Hepatocyte (in vitro differentiated cells): Measurements from ENCODE around the gene LRRC61. TPM values are rescaled to one million over a fixed set of nuclear protein-coding genes. Genes with fewer than 3 reads are reported as not detected.

Experiments used
- DNase-seq: peaks from one replicate; pipeline ENCODE4 v3.0.0-alpha.2; 2016; ENCODE audit warnings: low spot score
- H2AFZ ChIP-seq: fragments of 200-600 bp; sonication (generic); 2 replicates; pipeline ENCODE4 v1.6.0; 2016; ENCODE audit warnings: antibody characterized with exemption, mild to moderate bottlenecking
- H3K27ac ChIP-seq: fragments of 200-600 bp; sonication (generic); 2 replicates; pipeline ENCODE4 v1.5.1; 2016; ENCODE audit warnings: mild to moderate bottlenecking
- H3K27me3 ChIP-seq: fragments of 200-600 bp; sonication (generic); 2 replicates; pipeline ENCODE4 v1.6.1; 2016
- H3K36me3 ChIP-seq: fragments of 200-600 bp; sonication (generic); replicated peaks from 2 replicates; pipeline ENCODE4 v1.5.1; 2016; ENCODE audit warnings: low read depth; ENCODE audit not compliant: insufficient read depth
- H3K4me1 ChIP-seq: fragments of 200-600 bp; sonication (generic); 2 replicates; pipeline ENCODE4 v1.5.1; 2016; ENCODE audit warnings: mild to moderate bottlenecking, moderate library complexity; ENCODE audit not compliant: insufficient read depth
- H3K4me2 ChIP-seq: fragments of 200-600 bp; sonication (generic); 2 replicates; pipeline ENCODE4 v1.6.0; 2016
- H3K4me3 ChIP-seq: fragments of 200-600 bp; sonication (generic); 2 replicates; pipeline ENCODE4 v1.5.1; 2016; ENCODE audit warnings: mild to moderate bottlenecking
- H3K79me2 ChIP-seq: fragments of 200-600 bp; sonication (generic); 2 replicates; pipeline ENCODE4 v1.6.0; 2017; ENCODE audit warnings: mild to moderate bottlenecking
- H3K9me2 ChIP-seq: fragments of 200-600 bp; sonication (generic); replicated peaks from 2 replicates; pipeline ENCODE4 v1.6.0; 2017; ENCODE audit warnings: mild to moderate bottlenecking; ENCODE audit not compliant: insufficient read depth
- H3K9me3 ChIP-seq: fragments of 200-600 bp; sonication (generic); 2 replicates; pipeline ENCODE4 v1.5.1; 2016; ENCODE audit warnings: low read depth, mild to moderate bottlenecking
- H4K20me1 ChIP-seq: fragments of 200-600 bp; sonication (generic); 2 replicates; pipeline ENCODE4 v1.6.0; 2016; ENCODE audit warnings: mild to moderate bottlenecking; ENCODE audit not compliant: insufficient read depth, poor library complexity, severe bottlenecking
- CTCF ChIP-seq: fragments of 200-600 bp; sonication (generic); IDR thresholded peaks from 2 replicates; pipeline ENCODE4 v1.5.1; 2016; ENCODE audit warnings: antibody characterized with exemption, mild to moderate bottlenecking; ENCODE audit not compliant: poor library complexity
- EZH2 ChIP-seq: fragments of 200-600 bp; sonication (generic); IDR thresholded peaks from 2 replicates; pipeline ENCODE4 v1.6.1; 2016; ENCODE audit warnings: antibody characterized with exemption, mild to moderate bottlenecking, borderline replicate concordance
- EZH2phosphoT487 ChIP-seq: fragments of 200-600 bp; sonication (generic); IDR thresholded peaks from one replicate; pipeline ENCODE4 v1.6.1; 2018; ENCODE audit warnings: antibody characterized with exemption, mild to moderate bottlenecking, low read depth, moderate library complexity; ENCODE audit not compliant: unreplicated experiment, severe bottlenecking
- WGBS: methylation state at CpG from one replicate; pipeline ENCODE4 v1.1.6; 2016; ENCODE audit warnings: low lambda C conversion rate; ENCODE audit errors: missing lambda C conversion rate; 5-methylcytosine and 5-hydroxymethylcytosine counted together
- polyA plus RNA-seq: library from polyadenylated mRNA; unstranded; fragments of >200 nt; fragmentation: Nextera tagmentation; extraction: Ambion mirVana; gene quantifications from 2 replicates; pipeline ENCODE4 v1.2.1, GENCODE V29; 2016
- total RNA-seq: library from RNA; depleted of rRNA; stranded (reverse); fragments of >200 nt; gene quantifications from 2 replicates; pipeline ENCODE4 v1.2.3, GENCODE V29; 2014

The LRRC61 gene
- total and polyA plus RNA-seq, 2 experiments from 2014 or later: 23.4 to 38.7 TPM

GRCh38 chr7:150357270-150357669 is 34.1 kb downstream of the LRRC61 start:
- Histone ChIP-seq H3K79me2 (no peaks in the 10 kb centered on the region), H3K27ac (no peak overlapping the region), H3K27me3 (no peaks in the 10 kb centered on the region), H3K36me3 (no peaks in the 10 kb centered on the region), H3K4me3 (no peak overlapping the region), H3K9me2 (no peaks in the 10 kb centered on the region), H4K20me1 (no peaks in the 10 kb centered on the region), H2AFZ (no peak overlapping the region), H3K9me3 (no peaks in the 10 kb centered on the region), H3K4me2 (no peak overlapping the region), H3K4me1 (no peaks in the 10 kb centered on the region)
- no peak for DNase-seq
- TF ChIP-seq EZH2: no peak
- no peak for TF ChIP-seq CTCF
- TF ChIP-seq EZH2phosphoT487: no peak
- WGBS: 66% methylated on average over 9 of the region's 9 CpGs

GRCh38 chr7:150357771-150358427 is 34.7 kb downstream of the LRRC61 start:
- Histone ChIP-seq H4K20me1 (no peaks in the 10 kb centered on the region), H3K27me3 (no peaks in the 10 kb centered on the region), H2AFZ (no peak overlapping the region), H3K27ac (no peak overlapping the region), H3K9me3 (no peaks in the 10 kb centered on the region), H3K4me1 (no peaks in the 10 kb centered on the region), H3K36me3 (no peaks in the 10 kb centered on the region), H3K4me3 (no peak overlapping the region), H3K4me2 (no peak overlapping the region), H3K79me2 (no peaks in the 10 kb centered on the region), H3K9me2 (no peaks in the 10 kb centered on the region)
- no peak for DNase-seq
- TF ChIP-seq EZH2phosphoT487 (no peak), CTCF (no peak), EZH2 (no peak)
- WGBS: 75% methylated on average over 13 of the region's 13 CpGs

DNA sequence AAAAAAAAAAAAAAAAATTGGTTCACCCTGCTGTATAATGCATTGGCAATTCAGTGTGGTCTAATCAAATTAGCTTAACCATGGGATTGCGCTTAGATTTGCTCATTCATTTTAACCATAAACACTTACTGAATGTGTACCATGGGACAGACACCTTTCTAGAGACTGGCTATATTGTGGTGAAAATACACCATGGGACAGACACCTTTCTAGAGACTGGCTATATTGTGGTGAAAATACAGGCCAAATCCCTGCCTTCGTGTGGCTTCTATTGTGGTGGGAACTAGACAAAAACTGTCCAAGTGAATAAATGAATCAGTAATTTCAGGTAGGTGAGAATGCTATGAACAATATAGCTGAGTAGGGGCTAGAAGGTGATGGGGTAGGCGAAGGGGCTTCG is 35.3 kb downstream of the LRRC61 start:
- WGBS: 96% methylated on average over 4 of the region's 4 CpGs
- no peak for TF ChIP-seq CTCF
- no peak for TF ChIP-seq EZH2
- no peak for TF ChIP-seq EZH2phosphoT487

More for the DNA sequence above, 35.3 kb downstream of the LRRC61 start:
- Histone ChIP-seq H3K4me2 (no peak overlapping the region), H3K27me3 (no peaks in the 10 kb centered on the region), H3K4me3 (no peak overlapping the region), H3K9me3 (no peaks in the 10 kb centered on the region), H3K9me2 (no peaks in the 10 kb centered on the region), H2AFZ (no peak overlapping the region), H3K79me2 (no peaks in the 10 kb centered on the region), H3K27ac (no peak overlapping the region), H4K20me1 (no peaks in the 10 kb centered on the region), H3K36me3 (no peaks in the 10 kb centered on the region), H3K4me1 (no peaks in the 10 kb centered on the region)
- DNase-seq: no peak
